Activated CD8-positive, alpha-beta T cell treated with anti-CD3 and anti-CD28 coated beads for 36 hours (primary cell): ENCODE measurements around the gene CALY. TPM values are rescaled to one million over a fixed set of nuclear protein-coding genes. Genes with fewer than 3 reads are reported as not detected.

Experiments
- ATAC-seq: fragments of 200-7000 bp; cut with Tn5 transposase; one replicate; pipeline ENCODE4 v1.10.0; 2021; ENCODE audit warnings: mild to moderate bottlenecking, moderate library complexity
- CTCF ChIA-PET: fragments of 350-600 bp; sonication (Branson Sonifier 250); formaldehyde crosslinking; loops from one replicate; lab custom pipeline; 2021; ENCODE audit warnings: antibody characterized with exemption; lab: Charles Lee
- POLR2A ChIA-PET: fragments of 350-600 bp; sonication (Branson Sonifier 250); formaldehyde crosslinking; loops from one replicate; lab custom pipeline; 2021; ENCODE audit warnings: antibody characterized with exemption; lab: Charles Lee
- DNase-seq: peaks from one replicate; pipeline ENCODE4 v3.0.0-alpha.2; 2020
- H3K27ac Mint-ChIP-seq: one replicate; pipeline ENCODE4 v1.8.0; 2021; ENCODE audit warnings: mild to moderate bottlenecking, mixed read lengths
- H3K27me3 Mint-ChIP-seq: one replicate; pipeline ENCODE4 v1.8.0; 2021; ENCODE audit warnings: mixed read lengths
- H3K36me3 Mint-ChIP-seq: one replicate; pipeline ENCODE4 v1.8.0; 2021; ENCODE audit warnings: low read depth, mixed read lengths
- H3K4me1 Mint-ChIP-seq: one replicate; pipeline ENCODE4 v1.8.0; 2021; ENCODE audit warnings: low read depth, mixed read lengths
- H3K4me3 Mint-ChIP-seq: one replicate; pipeline ENCODE4 v1.8.0; 2021; ENCODE audit warnings: mild to moderate bottlenecking, moderate library complexity, mixed read lengths
- H3K9me3 Mint-ChIP-seq: one replicate; pipeline ENCODE4 v1.8.0; 2021; ENCODE audit warnings: mixed read lengths
- CTCF ChIP-seq: fragments of 200-600 bp; IDR thresholded peaks from one replicate; pipeline ENCODE4 v1.8.0; 2022; ENCODE audit warnings: antibody characterized with exemption, mild to moderate bottlenecking
- intact Hi-C: fragments of 100-400 bp; cut with micrococcal nuclease; formaldehyde crosslinking; loops from one replicate; pipeline ENCODE4 v1.10.0; 2022
- total RNA-seq, 2 experiments: library from RNA; stranded (reverse); gene quantifications; one replicate each; pipeline ENCODE4 v1.2.3, GENCODE V29; 2021

The CALY gene
- total RNA-seq, 2 experiments from 2014 or later = not detected

GRCh38 chr10:133312769-133313145 is 23.9 kb downstream of the CALY start:
- intact Hi-C loops = no loop called here
- H3K9me3 Mint-ChIP-seq = no peaks in the 10 kb centered on the region
- ATAC-seq (no peak), DNase-seq (no peak)
- peaks cover 7% of the 10 kb centered on the region for H3K36me3 Mint-ChIP-seq
- no peak overlapping the region for H3K4me3 Mint-ChIP-seq
- POLR2A ChIA-PET = no interaction called here
- peaks cover 2% of the 10 kb centered on the region for H3K4me1 Mint-ChIP-seq
- no peaks in the 10 kb centered on the region for H3K27me3 Mint-ChIP-seq
- no peak for TF ChIP-seq CTCF
- H3K27ac Mint-ChIP-seq = no peak overlapping the region
- CTCF ChIA-PET = no interaction called here

GRCh38 chr10:133312016-133312768 is 24.5 kb downstream of the CALY start:
- no peaks in the 10 kb centered on the region for H3K9me3 Mint-ChIP-seq
- peaks cover 9% of the 10 kb centered on the region for H3K36me3 Mint-ChIP-seq
- CTCF ChIA-PET = no interaction called here
- intact Hi-C loops = no loop called here
- no peaks in the 10 kb centered on the region for H3K27me3 Mint-ChIP-seq
- H3K4me3 Mint-ChIP-seq = no peak overlapping the region
- TF ChIP-seq CTCF = no peak
- H3K4me1 Mint-ChIP-seq = peaks cover 7% of the 10 kb centered on the region
- no peak overlapping the region for H3K27ac Mint-ChIP-seq
- DNase-seq (no peak), ATAC-seq (no peak)
- POLR2A ChIA-PET = interaction anchor here (0.7 kb wide), 1 partner anchor 74 kb away, joined by 3 read pairs; the partner anchor contains the start of gene VENTX

GRCh38 chr10:133311570-133311969 is 25.1 kb downstream of the CALY start:
- DNase-seq (no peak), ATAC-seq (no peak)
- Mint-ChIP-seq H3K4me1 (peaks cover 12% of the 10 kb centered on the region), H3K4me3 (no peak overlapping the region), H3K27ac (no peak overlapping the region), H3K27me3 (no peaks in the 10 kb centered on the region), H3K9me3 (no peaks in the 10 kb centered on the region), H3K36me3 (peaks cover 9% of the 10 kb centered on the region)
- CTCF ChIA-PET = no interaction called here
- intact Hi-C loops = no loop called here
- TF ChIP-seq CTCF = no peak
- POLR2A ChIA-PET = interaction anchor here (0.7 kb wide), 1 partner anchor 74 kb away, joined by 3 read pairs; the partner anchor contains the start of gene VENTX

GRCh38 chr10:133310789-133311188 is 25.9 kb downstream of the CALY start:
- POLR2A ChIA-PET = interaction anchor here (1.3 kb wide), 1 partner anchor 14 kb away, joined by 5 read pairs; no protein-coding TSS in a partner anchor
- no peak for DNase-seq
- no peak overlapping the region for H3K27ac Mint-ChIP-seq
- no peak for ATAC-seq
- no peak overlapping the region for H3K4me3 Mint-ChIP-seq
- H3K9me3 Mint-ChIP-seq = no peaks in the 10 kb centered on the region
- TF ChIP-seq CTCF = no peak
- no peaks in the 10 kb centered on the region for H3K27me3 Mint-ChIP-seq
- peaks cover 9% of the 10 kb centered on the region for H3K36me3 Mint-ChIP-seq
- peaks cover 17% of the 10 kb centered on the region for H3K4me1 Mint-ChIP-seq
- intact Hi-C loops = no loop called here
- CTCF ChIA-PET = interaction anchor here (1.4 kb wide), 1 partner anchor 19 kb away, joined by 3 read pairs; no protein-coding TSS in a partner anchor

- Mint-ChIP-seq H3K27ac (no peak overlapping the region), H3K4me1 (peaks cover 19% of the 10 kb centered on the region), H3K9me3 (no peaks in the 10 kb centered on the region), H3K27me3 (no peaks in the 10 kb centered on the region), H3K36me3 (peaks cover 9% of the 10 kb centered on the region), H3K4me3 (peak overlapping the region; percentile 95)
- DNase-seq = no peak
- ChIA-PET POLR2A (interaction anchor here (1.3 kb wide), 1 partner anchor 14 kb away, joined by 5 read pairs; no protein-coding TSS in a partner anchor), CTCF (interaction anchor here (1.4 kb wide), 1 partner anchor 19 kb away, joined by 3 read pairs; no protein-coding TSS in a partner anchor)
- intact Hi-C loops = no loop called here
- ATAC-seq = no peak
- TF ChIP-seq CTCF = no peak
These were observed 26.3 kb downstream of the CALY start for GRCh38 chr10:133310399-133310755.
